Duodenal mucosa (tissue), 2 donors: ENCODE data around the gene STIMATE.

Experiments
- H3K27ac ChIP-seq: one replicate; pipeline ENCODE4 v1.7.0; 2013; ENCODE audit warnings: low read depth, low read length
- H3K27me3 ChIP-seq, 2 donors: one replicate each; pipeline ENCODE4 v1.7.0; 2013; ENCODE audit warnings: low read length in 2 of 2, control low read depth in 1 of 2; ENCODE audit not compliant: insufficient read depth in 2 of 2, control insufficient read depth in 1 of 2
- H3K36me3 ChIP-seq, 2 donors: one replicate each; pipeline ENCODE4 v1.7.0; 2013; ENCODE audit warnings: low read length in 2 of 2, control low read depth in 1 of 2; ENCODE audit not compliant: insufficient read depth in 2 of 2, control insufficient read depth in 1 of 2
- H3K4me1 ChIP-seq, 2 donors: one replicate each; pipeline ENCODE4 v1.7.0; 2013; ENCODE audit warnings: low read length in 2 of 2, control low read depth in 1 of 2; ENCODE audit not compliant: insufficient read depth in 2 of 2, control insufficient read depth in 1 of 2
- H3K4me3 ChIP-seq, 2 donors: one replicate each; pipeline ENCODE4 v1.7.0; 2013; ENCODE audit warnings: low read length in 2 of 2, low read depth in 1 of 2
- H3K9ac ChIP-seq, 2 donors: one replicate each; pipeline ENCODE4 v1.7.0; 2013; ENCODE audit warnings: low read length in 2 of 2, low read depth in 1 of 2
- H3K9me3 ChIP-seq, 2 donors: one replicate each; pipeline ENCODE4 v1.7.0; 2013; ENCODE audit warnings: low read length in 2 of 2, control low read depth in 1 of 2; ENCODE audit not compliant: control insufficient read depth in 1 of 2

The STIMATE gene

DNA sequence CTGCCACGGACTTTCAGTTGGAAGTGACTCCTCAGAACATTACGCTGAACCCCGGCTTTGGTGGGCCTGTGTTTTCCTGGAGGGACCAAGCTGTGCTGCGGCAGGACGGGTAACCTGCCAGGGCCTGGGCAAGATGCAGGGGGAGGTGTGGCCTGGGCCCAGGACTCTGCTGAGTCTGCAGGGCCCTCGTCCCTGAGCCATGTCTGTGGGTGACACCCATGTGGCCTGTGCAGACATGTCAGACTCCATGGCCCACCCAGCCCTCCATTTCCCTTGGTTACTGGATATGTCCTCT is 107.7 kb downstream of the STIMATE start:
- no peak overlapping the region for H3K4me3 ChIP-seq
- no peak overlapping the region for H3K9ac ChIP-seq
- H3K4me1 ChIP-seq: no peaks in the 10 kb centered on the region
- no peaks in the 10 kb centered on the region for H3K27me3 ChIP-seq
- H3K27ac ChIP-seq: no peak overlapping the region
- H3K36me3 ChIP-seq: no peaks in the 10 kb centered on the region
- no peaks in the 10 kb centered on the region for H3K9me3 ChIP-seq

DNA sequence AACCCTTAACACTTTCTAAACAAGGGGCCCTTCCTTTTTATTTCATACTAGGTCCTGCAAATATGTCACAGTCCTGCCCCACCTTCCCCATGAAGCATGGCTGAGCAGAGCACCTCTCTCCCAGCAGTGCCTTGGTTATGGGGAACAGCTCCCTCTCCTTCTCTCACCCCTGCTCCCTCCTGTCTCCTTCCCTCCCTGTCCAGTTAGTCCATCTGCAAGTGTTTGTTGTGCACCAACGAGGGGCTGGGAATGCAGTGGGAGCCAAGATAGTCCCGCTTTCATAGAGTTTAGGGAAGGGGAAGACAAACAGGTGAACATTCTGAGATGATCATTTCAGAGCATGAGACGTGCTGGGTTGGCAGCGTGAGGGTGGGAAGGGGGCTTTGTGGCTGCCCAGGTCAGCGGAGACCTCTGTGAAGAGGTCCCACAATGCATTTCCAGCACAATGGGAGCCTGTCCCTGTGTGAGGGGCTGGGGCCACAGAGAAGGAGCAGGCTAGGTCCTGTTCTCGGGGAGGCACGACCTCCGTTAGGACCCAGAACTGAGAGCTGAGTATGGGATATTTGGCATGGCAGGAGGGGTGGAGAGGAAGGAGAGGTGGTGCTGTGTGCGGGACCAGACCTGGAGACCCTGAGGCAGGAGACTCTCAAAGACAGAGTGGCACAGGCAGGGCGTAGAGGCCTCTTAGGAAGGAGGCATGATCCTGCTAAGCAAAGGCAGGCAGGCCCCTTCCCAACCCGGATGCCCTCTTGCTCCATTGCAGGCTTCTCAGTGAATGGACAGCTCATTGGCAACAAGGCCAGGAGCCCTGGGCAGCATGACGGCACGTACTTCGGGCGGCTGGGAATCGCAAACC is 108.2 kb downstream of the STIMATE start:
- Histone ChIP-seq H3K27me3 (no peaks in the 10 kb centered on the region), H3K27ac (no peak overlapping the region), H3K9me3 (no peaks in the 10 kb centered on the region), H3K36me3 (no peaks in the 10 kb centered on the region), H3K9ac (no peak overlapping the region), H3K4me3 (no peak overlapping the region), H3K4me1 (no peaks in the 10 kb centered on the region)

DNA sequence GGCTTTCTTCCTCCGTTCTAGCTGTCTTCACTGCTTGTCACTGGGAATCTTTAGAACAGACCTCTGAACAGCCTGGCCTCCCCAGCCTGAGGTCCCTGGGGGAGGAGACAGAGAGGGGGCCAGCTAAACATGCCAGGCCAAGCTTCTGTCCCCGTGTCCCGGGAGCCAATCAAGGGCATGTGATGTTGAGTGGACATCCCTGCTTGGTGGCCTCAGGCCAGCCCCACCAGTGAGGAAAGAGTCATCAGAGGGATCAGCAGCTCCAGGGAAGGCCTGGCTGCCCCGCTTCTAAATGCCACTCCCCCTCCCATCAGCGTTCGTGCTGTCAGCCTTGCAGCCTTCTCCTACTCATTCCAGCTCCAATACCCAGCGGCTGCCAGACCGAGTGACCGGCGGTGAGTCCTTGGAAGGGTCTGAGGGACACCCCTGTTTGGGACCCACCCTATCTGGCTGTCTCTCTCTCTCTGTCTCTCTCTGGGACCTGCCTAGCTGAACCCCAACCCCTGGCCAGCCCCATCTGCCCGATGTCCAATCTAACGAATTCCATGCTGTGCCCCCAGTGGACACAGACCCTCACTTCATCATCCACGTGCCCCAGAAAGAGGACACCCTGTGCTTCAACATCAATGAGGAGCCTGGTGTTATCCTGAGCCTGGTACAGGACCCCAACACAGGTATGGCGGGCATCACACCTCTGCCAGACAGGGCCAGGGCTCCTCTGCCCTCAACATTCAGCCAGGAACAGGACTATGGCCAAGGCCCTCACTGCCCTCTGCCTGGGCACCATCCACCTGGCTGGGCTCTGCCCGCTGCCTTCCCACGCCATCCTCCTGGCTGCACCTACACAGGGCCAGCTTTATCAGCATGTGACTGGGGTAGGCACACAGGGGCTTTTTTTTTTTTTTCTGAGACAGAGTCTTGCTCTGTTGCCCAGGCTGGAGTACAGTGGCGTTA is 109.4 kb downstream of the STIMATE start:
- H3K27ac ChIP-seq: no peak overlapping the region
- no peaks in the 10 kb centered on the region for H3K36me3 ChIP-seq
- H3K4me3 ChIP-seq: no peak overlapping the region

DNA sequence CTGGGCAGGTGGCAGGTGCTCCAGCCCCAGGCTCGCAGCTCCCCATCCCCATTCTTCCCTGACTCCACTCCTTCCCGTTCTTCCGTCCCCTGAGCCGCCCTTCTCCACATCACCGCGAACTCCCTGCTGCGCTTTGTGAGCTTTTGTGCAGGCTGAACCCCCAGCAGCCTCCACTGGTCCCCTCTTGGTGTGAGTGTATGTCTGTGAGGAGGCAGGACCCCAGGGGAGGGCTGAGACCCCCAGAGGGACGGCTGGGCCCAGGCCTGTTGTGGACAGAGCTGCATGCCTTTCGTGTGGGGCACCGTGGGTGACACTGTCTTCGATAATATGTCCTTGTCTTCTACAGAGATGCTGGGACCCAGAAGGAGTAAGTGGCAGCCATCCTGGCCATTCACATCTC is 110.1 kb downstream of the STIMATE start:
- Histone ChIP-seq H3K27me3 (no peaks in the 10 kb centered on the region), H3K9me3 (no peaks in the 10 kb centered on the region), H3K4me3 (no peak overlapping the region), H3K4me1 (no peaks in the 10 kb centered on the region), H3K27ac (no peak overlapping the region), H3K9ac (no peak overlapping the region), H3K36me3 (no peaks in the 10 kb centered on the region)

More for the DNA sequence above, 109.4 kb downstream of the STIMATE start:
- Histone ChIP-seq H3K9me3 (no peaks in the 10 kb centered on the region), H3K4me1 (no peaks in the 10 kb centered on the region), H3K9ac (no peak overlapping the region), H3K27me3 (no peaks in the 10 kb centered on the region)
